ENCODE data around the gene GRM3.

Gene GRM3

DNA sequence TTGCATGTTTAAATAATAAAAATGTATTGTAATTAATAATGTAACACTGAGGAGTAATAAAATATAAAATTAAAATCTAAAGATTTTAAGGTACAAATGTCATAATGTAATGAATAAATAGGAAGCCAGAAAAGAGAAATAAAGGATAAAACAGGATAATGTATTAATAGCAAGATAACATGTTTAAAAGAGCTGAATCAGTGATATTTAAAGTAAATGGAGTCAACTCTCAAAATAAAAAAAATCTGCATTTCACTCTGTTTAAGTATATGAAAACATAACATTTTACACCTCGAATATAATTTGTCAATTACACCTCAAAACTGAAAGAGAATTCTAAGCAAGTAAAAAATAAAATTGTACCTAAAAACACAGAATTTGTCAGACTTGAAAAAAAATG lies 44.1 kb downstream of the GRM3 start:
- no peaks in the 10 kb centered on the region for H3K4me1 ChIP-seq
- no peaks in the 10 kb centered on the region for H3K27me3 ChIP-seq
- no peak overlapping the region for H3K4me3 ChIP-seq
- no peak overlapping the region for H3K9ac ChIP-seq
- H3K4me2 ChIP-seq = no peak overlapping the region
- H4K20me1 ChIP-seq = no peaks in the 10 kb centered on the region
- no peaks in the 10 kb centered on the region for H3K36me3 ChIP-seq
- no peaks in the 10 kb centered on the region for H3K9me3 ChIP-seq (replicated peaks in 1 of 11)
- no peak overlapping the region for H3K27ac ChIP-seq
- no peak for TF ChIP-seq Cebpa-rat (IDR thresholded peaks at IDR 0.05)

DNA sequence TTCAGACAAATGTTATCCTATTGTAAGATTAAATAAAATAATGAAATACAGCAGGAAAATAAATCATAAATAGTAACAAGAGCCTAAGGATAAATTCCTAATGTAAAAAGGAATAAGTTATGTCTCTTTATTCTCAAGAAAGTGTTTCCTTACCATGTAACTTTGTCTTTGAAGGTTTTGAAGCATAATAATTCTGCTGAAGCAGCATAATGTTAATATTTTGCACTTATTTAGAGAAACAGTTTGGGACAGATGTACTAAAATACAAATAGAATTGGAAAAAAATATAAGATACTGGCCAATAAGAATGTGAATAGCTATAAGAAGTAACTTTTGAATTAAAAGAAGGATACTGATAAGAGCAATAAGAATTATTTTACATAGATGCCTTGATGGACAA lies 45.7 kb downstream of the GRM3 start:
- no peak overlapping the region for H3K4me3 ChIP-seq
- no peaks in the 10 kb centered on the region for H3K27me3 ChIP-seq
- no peak for TF ChIP-seq Cebpa-rat (IDR thresholded peaks at IDR 0.05)
- H4K20me1 ChIP-seq = no peaks in the 10 kb centered on the region
- H3K4me1 ChIP-seq = no peaks in the 10 kb centered on the region
- no peaks in the 10 kb centered on the region for H3K36me3 ChIP-seq
- no peak overlapping the region for H3K9ac ChIP-seq
- no peak overlapping the region for H3K4me2 ChIP-seq
- H3K27ac ChIP-seq = no peak overlapping the region
- H3K9me3 ChIP-seq (replicated peaks in 1 of 11) = no peaks in the 10 kb centered on the region

DNA sequence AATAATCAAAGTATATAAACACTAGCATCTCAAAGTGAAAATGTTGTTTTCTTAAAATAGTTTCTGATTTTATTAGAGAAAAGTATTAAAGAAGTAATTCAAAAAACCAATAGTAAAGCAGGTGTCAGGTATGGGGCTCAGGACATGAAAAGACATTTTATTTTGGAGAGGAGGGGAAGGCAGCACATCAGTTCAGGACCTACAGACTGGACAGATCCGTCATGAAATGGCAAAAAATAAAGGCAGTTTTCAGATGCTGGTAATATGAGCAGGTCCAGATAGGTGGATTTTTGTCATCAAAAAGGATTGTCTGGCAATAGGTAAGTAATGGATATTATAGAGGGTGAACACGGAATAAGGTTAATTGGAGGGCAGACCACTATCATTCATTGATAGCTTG lies 49.0 kb downstream of the GRM3 start:
- H3K9ac ChIP-seq = no peak overlapping the region
- no peaks in the 10 kb centered on the region for H3K27me3 ChIP-seq
- peaks cover 0 to 6% (median 0%) of the 10 kb centered on the region in 10 experiments; a peak in 3 of 20 replicates for H3K4me1 ChIP-seq
- H3K9me3 ChIP-seq (replicated peaks in 1 of 11) = no peaks in the 10 kb centered on the region
- no peak overlapping the region for H3K4me3 ChIP-seq
- H3K27ac ChIP-seq = no peak overlapping the region
- H3K4me2 ChIP-seq = no peak overlapping the region
- TF ChIP-seq Cebpa-rat (IDR thresholded peaks at IDR 0.05) = no peak
- no peaks in the 10 kb centered on the region for H3K36me3 ChIP-seq
- H4K20me1 ChIP-seq = no peaks in the 10 kb centered on the region

DNA sequence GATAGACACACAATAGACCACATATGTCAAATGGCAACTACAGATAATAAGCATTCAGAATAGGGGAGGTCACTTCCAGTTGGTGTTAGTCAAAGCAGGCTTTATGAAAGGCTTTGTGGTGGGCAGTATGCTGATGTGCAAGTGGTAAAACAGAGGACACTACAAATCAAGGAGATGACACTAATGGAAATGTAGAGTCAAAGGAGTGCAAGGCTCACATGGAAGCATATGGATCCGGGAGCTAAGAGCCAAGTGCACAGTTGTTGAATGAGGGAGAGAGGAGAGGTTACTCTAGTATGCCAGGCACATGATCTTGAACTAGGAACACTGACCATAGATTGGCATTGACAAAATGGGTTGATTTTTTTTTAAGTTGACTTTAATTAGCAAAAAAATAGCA lies 62.7 kb downstream of the GRM3 start:
- no peak for TF ChIP-seq Cebpa-rat (IDR thresholded peaks at IDR 0.05)
- Histone ChIP-seq H4K20me1 (no peaks in the 10 kb centered on the region), H3K9me3 (replicated peaks in 1 of 11) (no peaks in the 10 kb centered on the region)

DNA sequence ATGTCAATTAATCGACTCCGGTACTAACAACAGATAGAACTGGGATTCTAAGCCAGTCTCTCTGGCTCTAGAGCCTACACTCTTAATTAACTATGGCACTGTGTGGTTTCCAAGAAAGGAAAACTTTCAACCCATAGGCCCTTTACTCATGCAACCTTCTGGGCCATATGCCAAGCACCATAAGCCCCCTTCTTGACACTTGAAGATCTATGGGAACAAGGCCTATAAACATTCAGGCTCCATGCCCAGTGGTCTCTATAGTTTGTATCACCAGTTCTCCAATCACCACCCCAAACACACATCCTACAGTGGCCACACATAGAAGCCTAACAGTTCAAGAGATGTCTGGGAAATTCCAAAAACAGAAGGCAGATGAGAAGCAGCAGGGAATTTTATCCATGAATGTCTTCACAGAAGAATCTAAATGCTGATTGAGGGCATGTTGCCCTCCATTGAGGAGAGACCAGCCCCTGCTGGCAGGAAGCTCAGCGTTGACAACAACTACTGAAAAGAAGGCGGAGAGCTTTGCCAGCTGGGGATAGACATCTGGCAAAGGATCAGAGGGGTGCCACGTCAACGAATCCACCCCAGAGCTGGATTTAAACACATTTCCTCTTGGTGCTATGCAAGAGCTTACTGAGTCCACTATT lies 64.4 kb downstream of the GRM3 start:
- no peaks in the 10 kb centered on the region for H3K36me3 ChIP-seq
- H3K4me2 ChIP-seq = no peak overlapping the region
- no peaks in the 10 kb centered on the region for H3K4me1 ChIP-seq
- no peaks in the 10 kb centered on the region for H3K9me3 ChIP-seq (replicated peaks in 1 of 11)
- no peak for TF ChIP-seq Cebpa-rat (IDR thresholded peaks at IDR 0.05)
- H3K27me3 ChIP-seq = no peaks in the 10 kb centered on the region
- H3K4me3 ChIP-seq = no peak overlapping the region
- H4K20me1 ChIP-seq = no peaks in the 10 kb centered on the region
- H3K9ac ChIP-seq = no peak overlapping the region
- H3K27ac ChIP-seq = no peak overlapping the region

More for the DNA sequence above, 62.7 kb downstream of the GRM3 start:
- Histone ChIP-seq H3K9ac (no peak overlapping the region), H3K4me2 (no peak overlapping the region), H3K27ac (no peak overlapping the region), H3K27me3 (no peaks in the 10 kb centered on the region), H3K4me1 (no peaks in the 10 kb centered on the region), H3K36me3 (no peaks in the 10 kb centered on the region), H3K4me3 (no peak overlapping the region)

DNA sequence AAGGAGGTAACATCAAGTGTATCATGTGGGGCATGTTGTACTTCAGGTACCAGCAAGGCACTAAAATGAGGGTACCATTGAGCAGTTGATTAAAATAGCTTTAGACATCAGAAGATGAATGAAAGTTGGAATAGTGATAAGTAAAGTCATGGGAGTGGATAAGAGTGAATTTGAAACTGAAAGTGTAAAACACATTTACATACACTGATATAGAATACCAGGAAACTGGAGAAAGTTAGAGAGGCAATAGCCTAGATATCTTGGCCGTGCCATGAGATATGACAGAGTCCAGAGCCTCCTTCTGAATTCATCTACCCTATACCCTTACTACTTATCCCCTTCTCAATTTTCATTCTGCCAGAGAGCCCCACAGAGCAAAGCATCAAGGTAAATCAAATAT lies 76.6 kb downstream of the GRM3 start:
- Histone ChIP-seq H3K36me3 (no peaks in the 10 kb centered on the region), H3K9me3 (replicated peaks in 1 of 11) (peaks cover 0 to 3% (median 0%) of the 10 kb centered on the region in 11 experiments; a peak in 1 of 22 replicates), H3K4me1 (no peaks in the 10 kb centered on the region), H3K4me3 (no peak overlapping the region), H3K4me2 (no peak overlapping the region), H3K27me3 (no peaks in the 10 kb centered on the region), H3K27ac (no peak overlapping the region), H4K20me1 (no peaks in the 10 kb centered on the region), H3K9ac (no peak overlapping the region)
- no peak for TF ChIP-seq Cebpa-rat (IDR thresholded peaks at IDR 0.05)

DNA sequence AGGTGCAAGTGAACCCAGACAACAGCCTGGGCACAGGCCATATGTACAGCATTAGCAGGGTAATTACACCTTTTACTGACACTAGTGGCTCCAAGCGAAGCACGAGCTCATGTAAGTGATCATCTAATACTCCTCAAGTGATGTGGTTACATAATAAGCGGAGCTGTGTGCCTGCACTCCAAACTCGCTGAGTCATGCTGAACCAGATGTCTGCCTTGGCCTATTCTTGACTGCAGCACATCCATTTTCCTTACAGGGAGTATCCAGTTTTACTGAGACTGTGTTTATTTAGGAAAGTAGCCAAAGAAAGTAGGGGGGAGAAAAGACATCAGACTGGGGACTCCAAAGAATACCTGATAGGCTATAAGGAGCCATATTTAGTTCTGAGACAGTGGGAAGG lies 90.1 kb downstream of the GRM3 start:
- Histone ChIP-seq H3K4me3 (no peak overlapping the region), H3K27me3 (no peaks in the 10 kb centered on the region), H3K36me3 (no peaks in the 10 kb centered on the region), H3K4me2 (no peak overlapping the region), H3K27ac (no peak overlapping the region), H4K20me1 (no peaks in the 10 kb centered on the region), H3K4me1 (no peaks in the 10 kb centered on the region), H3K9me3 (replicated peaks in 1 of 11) (peaks cover 12 to 23% (median 19%) of the 10 kb centered on the region in 11 experiments), H3K9ac (no peak overlapping the region)
- no peak for TF ChIP-seq Cebpa-rat (IDR thresholded peaks at IDR 0.05)

DNA sequence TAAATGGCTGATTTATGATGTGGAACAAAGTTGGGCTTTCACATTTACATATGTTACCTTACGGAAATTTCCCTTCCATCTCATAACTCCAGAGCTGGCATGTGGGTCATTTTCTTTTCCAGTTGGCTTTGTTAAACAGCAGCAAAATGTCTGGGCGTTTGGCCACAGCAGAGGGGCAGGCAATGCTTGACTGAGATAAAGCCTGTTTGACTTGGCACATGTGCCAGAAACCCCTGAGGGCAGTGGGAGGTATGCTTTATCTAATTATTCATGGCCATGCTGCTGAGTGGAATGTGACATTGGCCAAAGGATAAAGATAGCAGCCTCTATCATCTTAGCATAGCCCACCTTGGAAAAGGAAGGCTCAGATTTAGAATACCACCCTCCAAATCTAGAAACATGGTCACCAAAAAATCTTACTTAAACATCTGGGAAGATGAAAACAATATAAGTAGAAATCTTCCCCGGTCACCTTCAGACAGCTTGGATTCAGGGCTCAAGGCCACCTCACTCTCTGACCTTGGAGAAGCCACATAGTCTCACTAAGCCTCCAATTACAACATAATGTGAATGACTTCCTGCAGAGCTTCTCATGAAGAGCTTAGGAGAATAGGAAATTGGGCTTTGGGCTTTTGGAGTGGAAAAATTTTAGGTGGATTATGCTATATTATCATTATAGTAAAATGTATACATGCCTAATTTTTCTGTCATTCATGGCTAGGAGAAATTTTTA lies 101.5 kb downstream of the GRM3 start:
- Histone ChIP-seq H3K4me2 (no peak overlapping the region), H3K27ac (no peak overlapping the region), H4K20me1 (no peaks in the 10 kb centered on the region), H3K36me3 (no peaks in the 10 kb centered on the region), H3K4me3 (no peak overlapping the region), H3K4me1 (no peaks in the 10 kb centered on the region; a peak in 1 of 20 replicates), H3K27me3 (no peaks in the 10 kb centered on the region), H3K9me3 (replicated peaks in 1 of 11) (no peaks in the 10 kb centered on the region), H3K9ac (no peak overlapping the region)
- TF ChIP-seq Cebpa-rat (IDR thresholded peaks at IDR 0.05) = no peak

DNA sequence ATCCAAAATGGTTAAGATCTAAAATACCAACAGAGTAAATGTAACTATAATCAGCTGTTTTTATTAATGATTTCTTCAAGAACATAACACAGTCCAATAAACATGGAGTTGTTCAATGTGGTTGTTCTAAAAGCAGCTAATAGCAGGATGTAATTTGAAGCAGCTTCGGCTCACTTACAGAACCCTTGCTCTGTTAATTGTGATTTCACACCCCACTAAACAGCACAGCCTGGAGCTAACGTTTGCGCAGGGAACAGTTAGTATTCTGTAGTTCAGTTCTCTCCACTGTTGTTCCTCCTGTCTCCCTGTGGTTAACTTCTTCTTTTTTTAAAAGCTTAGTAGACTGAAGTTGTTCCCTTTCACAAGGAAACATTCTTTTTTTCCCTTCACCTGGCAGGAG lies 104.0 kb downstream of the GRM3 start:
- Histone ChIP-seq H4K20me1 (no peaks in the 10 kb centered on the region), H3K27me3 (no peaks in the 10 kb centered on the region), H3K36me3 (no peaks in the 10 kb centered on the region), H3K27ac (no peak overlapping the region), H3K9me3 (replicated peaks in 1 of 11) (no peaks in the 10 kb centered on the region), H3K4me3 (no peak overlapping the region), H3K4me1 (no peaks in the 10 kb centered on the region), H3K9ac (no peak overlapping the region), H3K4me2 (no peak overlapping the region)
- TF ChIP-seq Cebpa-rat (IDR thresholded peaks at IDR 0.05) = no peak

DNA sequence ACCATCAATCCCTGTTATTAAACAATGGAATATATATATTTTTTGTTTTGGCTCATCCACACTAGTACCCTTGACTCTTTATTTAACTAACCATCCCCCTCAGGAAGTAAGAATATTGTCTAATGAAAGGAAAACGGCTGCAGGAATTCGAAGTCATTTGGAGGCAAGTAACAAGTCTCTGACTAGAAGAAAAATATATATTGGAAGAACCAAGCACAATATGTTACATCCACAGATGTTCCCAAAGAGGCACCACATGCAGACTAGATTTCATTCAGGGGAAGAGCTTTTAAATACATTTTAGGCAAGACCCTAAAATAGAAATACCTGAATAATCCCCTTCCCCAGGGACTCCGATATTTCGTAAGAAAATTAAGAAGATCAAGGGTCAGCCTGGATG lies 104.5 kb downstream of the GRM3 start:
- Histone ChIP-seq H3K4me3 (no peak overlapping the region), H3K27ac (no peak overlapping the region), H3K4me1 (no peaks in the 10 kb centered on the region), H3K9me3 (replicated peaks in 1 of 11) (no peaks in the 10 kb centered on the region), H3K4me2 (no peak overlapping the region), H4K20me1 (no peaks in the 10 kb centered on the region), H3K27me3 (no peaks in the 10 kb centered on the region), H3K9ac (no peak overlapping the region), H3K36me3 (no peaks in the 10 kb centered on the region)
- no peak for TF ChIP-seq Cebpa-rat (IDR thresholded peaks at IDR 0.05)
